WTC11 (cell line): Measurements from ENCODE around the gene FKBP1A. TPM values are rescaled to one million over a fixed set of nuclear protein-coding genes. Genes with fewer than 3 reads are reported as not detected.

Source experiments
- ATAC-seq: fragments of 200-7000 bp; cut with Tn5 transposase; 2 replicates; pipeline ENCODE4 v1.10.0; 2021; ENCODE audit warnings: mild to moderate bottlenecking, moderate library complexity
- CTCF ChIA-PET: fragments of 300-600 bp; sonication (Branson Sonifier 250); formaldehyde crosslinking; loops from one replicate; lab custom pipeline; 2021; ENCODE audit warnings: antibody characterized with exemption; lab: Charles Lee
- POLR2A ChIA-PET: fragments of 350-600 bp; sonication (Branson Sonifier 250); formaldehyde crosslinking; loops from one replicate; lab custom pipeline; 2021; ENCODE audit warnings: antibody characterized with exemption; lab: Charles Lee
- DNase-seq: peaks from one replicate; pipeline ENCODE4 v3.0.0; 2021; ENCODE audit warnings: low spot score
- H3K27ac Mint-ChIP-seq: 2 replicates; pipeline ENCODE4 v1.8.0; 2021; ENCODE audit warnings: mixed read lengths
- H3K27me3 Mint-ChIP-seq: 2 replicates; pipeline ENCODE4 v1.8.0; 2021; ENCODE audit warnings: low read depth, mild to moderate bottlenecking, moderate library complexity, mixed read lengths
- H3K36me3 Mint-ChIP-seq: 2 replicates; pipeline ENCODE4 v1.8.0; 2021; ENCODE audit warnings: mixed read lengths
- H3K4me1 Mint-ChIP-seq: 2 replicates; pipeline ENCODE4 v1.8.0; 2022; ENCODE audit warnings: mixed read lengths
- H3K4me3 Mint-ChIP-seq: 2 replicates; pipeline ENCODE4 v1.8.0; 2021; ENCODE audit warnings: mild to moderate bottlenecking, moderate library complexity, mixed read lengths
- H3K9me3 Mint-ChIP-seq: 2 replicates; pipeline ENCODE4 v1.8.0; 2021; ENCODE audit warnings: mixed read lengths
- CREB1 ChIP-seq: sonication (generic); formaldehyde crosslinking; IDR thresholded peaks from 2 replicates; pipeline ENCODE4 v1.8.0; 2023; ENCODE audit warnings: mild to moderate bottlenecking, missing genetic modification reagents
- CREM ChIP-seq: sonication (generic); formaldehyde crosslinking; IDR thresholded peaks from 2 replicates; pipeline ENCODE4 v1.8.1; 2022; ENCODE audit warnings: mild to moderate bottlenecking, missing genetic modification reagents, moderate library complexity
- FOXK1 ChIP-seq: sonication (generic); formaldehyde crosslinking; IDR thresholded peaks from 2 replicates; pipeline ENCODE4 v1.8.0; 2022; ENCODE audit warnings: mild to moderate bottlenecking, moderate library complexity, missing genetic modification reagents
- MXD4 ChIP-seq: fragments of 250-450 bp; sonication (Bioruptor Pico); IDR thresholded peaks from 2 replicates; pipeline ENCODE4 v1.8.0; 2021; ENCODE audit warnings: mild to moderate bottlenecking, moderate library complexity, borderline replicate concordance
- NR2C2 ChIP-seq: sonication (generic); formaldehyde crosslinking; IDR thresholded peaks from 2 replicates; pipeline ENCODE4 v1.8.0; 2022; ENCODE audit warnings: mild to moderate bottlenecking, missing genetic modification reagents
- PRRX2 ChIP-seq: fragments of 250-450 bp; sonication (Bioruptor Pico); IDR thresholded peaks from 2 replicates; pipeline ENCODE4 v1.8.0; 2021; ENCODE audit warnings: mild to moderate bottlenecking
- RELA ChIP-seq: sonication (generic); formaldehyde crosslinking; IDR thresholded peaks from 2 replicates; pipeline ENCODE4 v1.8.1; 2022; ENCODE audit warnings: missing genetic modification reagents, mild to moderate bottlenecking, borderline replicate concordance
- SP1 ChIP-seq: sonication (generic); formaldehyde crosslinking; conservative IDR thresholded peaks from 2 replicates; pipeline ENCODE4 v1.8.1; 2022; ENCODE audit warnings: missing genetic modification reagents
- TCF7 ChIP-seq: sonication (generic); formaldehyde crosslinking; IDR thresholded peaks from 2 replicates; pipeline ENCODE4 v1.8.0; 2022; ENCODE audit warnings: mild to moderate bottlenecking, low read depth, missing genetic modification reagents, moderate library complexity
- TEAD1 ChIP-seq: sonication (generic); formaldehyde crosslinking; IDR thresholded peaks from 2 replicates; pipeline ENCODE4 v1.8.0; 2022; ENCODE audit warnings: mild to moderate bottlenecking, missing genetic modification reagents
- ZNF317 ChIP-seq: sonication (generic); formaldehyde crosslinking; IDR thresholded peaks from 2 replicates; pipeline ENCODE4 v1.8.1; 2023; ENCODE audit warnings: low read depth, mild to moderate bottlenecking, moderate library complexity, missing genetic modification reagents, borderline replicate concordance
- ZNF423 ChIP-seq: fragments of 250-450 bp; sonication (Bioruptor Pico); IDR thresholded peaks from 2 replicates; pipeline ENCODE4 v2.1.2; 2022; ENCODE audit warnings: mild to moderate bottlenecking, moderate library complexity
- total RNA-seq: library from RNA; stranded (reverse); gene quantifications from 3 replicates; pipeline ENCODE4 v1.2.3, GENCODE V29; 2021
- TF ChIP-seq, protein P1 (sequence below): sonication (generic); formaldehyde crosslinking; IDR thresholded peaks from 2 replicates; pipeline ENCODE4 v1.8.0; 2022; ENCODE audit warnings: mild to moderate bottlenecking, missing genetic modification reagents
- TF ChIP-seq, protein P2 (sequence below): fragments of 250-450 bp; sonication (Bioruptor Pico); IDR thresholded peaks from 2 replicates; pipeline ENCODE4 v1.8.0; 2021; ENCODE audit warnings: mild to moderate bottlenecking
- TF ChIP-seq, protein P3 (sequence below): sonication (generic); formaldehyde crosslinking; IDR thresholded peaks from 2 replicates; pipeline ENCODE4 v1.8.0; 2023; ENCODE audit warnings: mild to moderate bottlenecking, missing genetic modification reagents
- TF ChIP-seq, protein P4 (sequence below): sonication (generic); formaldehyde crosslinking; IDR thresholded peaks from 2 replicates; pipeline ENCODE4 v1.8.0; 2022; ENCODE audit warnings: missing genetic modification reagents
- TF ChIP-seq, protein P5 (sequence below): sonication (generic); formaldehyde crosslinking; conservative IDR thresholded peaks from 2 replicates; pipeline ENCODE4 v1.8.1; 2022; ENCODE audit warnings: mild to moderate bottlenecking, missing genetic modification reagents
- TF ChIP-seq, protein P6 (sequence below): sonication (generic); formaldehyde crosslinking; IDR thresholded peaks from 2 replicates; pipeline ENCODE4 v1.8.0; 2022; ENCODE audit warnings: mild to moderate bottlenecking, missing genetic modification reagents
- TF ChIP-seq, protein P7 (sequence below): sonication (generic); formaldehyde crosslinking; IDR thresholded peaks from 2 replicates; pipeline ENCODE4 v1.8.1; 2023; ENCODE audit warnings: mild to moderate bottlenecking, missing genetic modification reagents
- TF ChIP-seq, protein P8 (sequence below): fragments of 200-600 bp; IDR thresholded peaks from 2 replicates; pipeline ENCODE4 v1.8.0; 2022; ENCODE audit warnings: antibody characterized with exemption

FKBP1A gene
- total RNA-seq, 1 experiment from 2014 or later = 218 TPM

DNA sequence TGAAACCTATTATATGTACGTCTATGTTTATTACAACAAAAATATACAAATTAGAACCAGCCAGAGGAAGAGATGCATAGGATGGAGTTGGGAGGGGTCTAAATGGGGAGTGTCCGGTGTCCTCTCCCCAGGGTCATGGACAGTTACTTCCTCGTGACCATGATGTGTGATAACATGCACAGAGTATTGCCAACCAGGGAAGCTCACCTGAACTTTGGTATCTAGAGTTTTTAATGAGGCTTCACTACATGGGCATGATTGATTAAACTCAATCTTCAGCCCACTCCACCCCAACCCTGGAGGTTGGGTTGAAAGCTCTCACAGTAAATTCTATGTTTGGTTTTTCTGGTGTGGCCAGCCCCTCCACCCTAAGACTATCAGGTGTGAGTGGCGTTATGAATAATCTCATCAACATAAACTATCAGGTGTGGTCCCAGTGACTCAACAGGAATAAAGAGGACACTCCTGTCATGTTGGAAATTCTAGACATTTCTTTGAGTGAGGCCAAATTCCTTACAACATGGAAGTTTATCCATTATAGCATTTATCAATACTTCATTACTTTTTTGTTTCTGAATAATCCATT, 36.4 kb upstream of the FKBP1A start (continued):
- TF ChIP-seq RELA (CRISPR knock-in tag) (no peak), TCF7 (CRISPR knock-in tag) (no peak)
- TF ChIP-seq, all 79 proteins: peak for 0

DNA sequence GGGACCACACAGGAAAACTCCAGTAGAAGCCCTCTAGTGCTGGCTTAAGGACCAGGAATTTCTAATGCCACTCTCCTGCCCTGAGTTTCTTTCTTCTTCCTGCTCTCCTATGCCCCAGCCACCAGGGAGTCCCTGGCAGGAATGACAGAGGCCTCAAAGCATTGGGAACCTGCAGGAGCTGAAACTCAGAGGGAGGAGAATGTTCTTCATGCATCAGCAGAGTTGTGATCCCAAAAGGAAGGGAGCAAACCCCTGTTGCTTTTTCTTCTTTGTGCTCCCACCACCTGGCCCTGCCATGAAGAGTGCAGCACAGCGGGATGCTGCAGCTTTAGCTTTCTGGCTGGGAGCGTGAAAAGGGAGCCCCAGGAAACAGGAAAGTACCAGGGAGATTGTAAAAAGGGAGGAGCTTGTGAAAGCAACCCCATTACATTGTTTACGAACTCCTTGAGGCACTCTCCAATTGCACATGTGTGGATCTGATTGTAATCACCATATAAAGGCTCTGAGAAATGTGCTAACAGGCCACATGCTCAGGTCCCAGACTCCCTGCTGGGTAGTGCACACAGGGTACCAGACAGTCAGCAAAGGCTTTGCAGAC, 34.7 kb upstream of the FKBP1A start:
- ATAC-seq (peak; percentile 73), DNase-seq (peak; percentile 65)
- ChIA-PET POLR2A (no interaction called here), CTCF (interaction anchor here (0.8 to 2.4 kb wide), 8 partner anchors 10 to 350 kb away, joined by 3 to 23 read pairs (median 4); partner anchors contain the start of gene NSFL1C)
- Mint-ChIP-seq H3K9me3 (peaks cover 22% of the 10 kb centered on the region), H3K36me3 (peaks cover 13% of the 10 kb centered on the region), H3K27ac (peak overlapping the region; percentile 92), H3K4me3 (0 out of 2 replicates have a peak overlapping the region, but pooled peaks have one; percentile 1), H3K27me3 (no peaks in the 10 kb centered on the region), H3K4me1 (peaks cover 71% of the 10 kb centered on the region)
- peak; percentile 82; the same call in 1 of the 2 replicates for TF ChIP-seq TEAD1
- TF ChIP-seq, protein P1, sequence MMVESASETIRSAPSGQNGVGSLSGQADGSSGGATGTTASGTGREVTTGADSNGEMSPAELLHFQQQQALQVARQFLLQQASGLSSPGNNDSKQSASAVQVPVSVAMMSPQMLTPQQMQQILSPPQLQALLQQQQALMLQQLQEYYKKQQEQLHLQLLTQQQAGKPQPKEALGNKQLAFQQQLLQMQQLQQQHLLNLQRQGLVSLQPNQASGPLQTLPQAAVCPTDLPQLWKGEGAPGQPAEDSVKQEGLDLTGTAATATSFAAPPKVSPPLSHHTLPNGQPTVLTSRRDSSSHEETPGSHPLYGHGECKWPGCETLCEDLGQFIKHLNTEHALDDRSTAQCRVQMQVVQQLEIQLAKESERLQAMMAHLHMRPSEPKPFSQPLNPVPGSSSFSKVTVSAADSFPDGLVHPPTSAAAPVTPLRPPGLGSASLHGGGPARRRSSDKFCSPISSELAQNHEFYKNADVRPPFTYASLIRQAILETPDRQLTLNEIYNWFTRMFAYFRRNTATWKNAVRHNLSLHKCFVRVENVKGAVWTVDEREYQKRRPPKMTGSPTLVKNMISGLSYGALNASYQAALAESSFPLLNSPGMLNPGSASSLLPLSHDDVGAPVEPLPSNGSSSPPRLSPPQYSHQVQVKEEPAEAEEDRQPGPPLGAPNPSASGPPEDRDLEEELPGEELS (CRISPR knock-in tag) = peak; percentile 39; the same call in 1 of the 2 replicates
- TF ChIP-seq, protein P2, sequence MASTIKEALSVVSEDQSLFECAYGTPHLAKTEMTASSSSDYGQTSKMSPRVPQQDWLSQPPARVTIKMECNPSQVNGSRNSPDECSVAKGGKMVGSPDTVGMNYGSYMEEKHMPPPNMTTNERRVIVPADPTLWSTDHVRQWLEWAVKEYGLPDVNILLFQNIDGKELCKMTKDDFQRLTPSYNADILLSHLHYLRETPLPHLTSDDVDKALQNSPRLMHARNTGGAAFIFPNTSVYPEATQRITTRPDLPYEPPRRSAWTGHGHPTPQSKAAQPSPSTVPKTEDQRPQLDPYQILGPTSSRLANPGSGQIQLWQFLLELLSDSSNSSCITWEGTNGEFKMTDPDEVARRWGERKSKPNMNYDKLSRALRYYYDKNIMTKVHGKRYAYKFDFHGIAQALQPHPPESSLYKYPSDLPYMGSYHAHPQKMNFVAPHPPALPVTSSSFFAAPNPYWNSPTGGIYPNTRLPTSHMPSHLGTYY (CRISPR knock-in tag) = 0 out of 2 replicates have a peak, but pooled peaks have one; percentile 84
- peak; percentile 58 for TF ChIP-seq SP1 (CRISPR knock-in tag)
- TF ChIP-seq, protein P3, sequence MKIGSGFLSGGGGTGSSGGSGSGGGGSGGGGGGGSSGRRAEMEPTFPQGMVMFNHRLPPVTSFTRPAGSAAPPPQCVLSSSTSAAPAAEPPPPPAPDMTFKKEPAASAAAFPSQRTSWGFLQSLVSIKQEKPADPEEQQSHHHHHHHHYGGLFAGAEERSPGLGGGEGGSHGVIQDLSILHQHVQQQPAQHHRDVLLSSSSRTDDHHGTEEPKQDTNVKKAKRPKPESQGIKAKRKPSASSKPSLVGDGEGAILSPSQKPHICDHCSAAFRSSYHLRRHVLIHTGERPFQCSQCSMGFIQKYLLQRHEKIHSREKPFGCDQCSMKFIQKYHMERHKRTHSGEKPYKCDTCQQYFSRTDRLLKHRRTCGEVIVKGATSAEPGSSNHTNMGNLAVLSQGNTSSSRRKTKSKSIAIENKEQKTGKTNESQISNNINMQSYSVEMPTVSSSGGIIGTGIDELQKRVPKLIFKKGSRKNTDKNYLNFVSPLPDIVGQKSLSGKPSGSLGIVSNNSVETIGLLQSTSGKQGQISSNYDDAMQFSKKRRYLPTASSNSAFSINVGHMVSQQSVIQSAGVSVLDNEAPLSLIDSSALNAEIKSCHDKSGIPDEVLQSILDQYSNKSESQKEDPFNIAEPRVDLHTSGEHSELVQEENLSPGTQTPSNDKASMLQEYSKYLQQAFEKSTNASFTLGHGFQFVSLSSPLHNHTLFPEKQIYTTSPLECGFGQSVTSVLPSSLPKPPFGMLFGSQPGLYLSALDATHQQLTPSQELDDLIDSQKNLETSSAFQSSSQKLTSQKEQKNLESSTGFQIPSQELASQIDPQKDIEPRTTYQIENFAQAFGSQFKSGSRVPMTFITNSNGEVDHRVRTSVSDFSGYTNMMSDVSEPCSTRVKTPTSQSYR (CRISPR knock-in tag) = no peak
- TF ChIP-seq, protein P4, sequence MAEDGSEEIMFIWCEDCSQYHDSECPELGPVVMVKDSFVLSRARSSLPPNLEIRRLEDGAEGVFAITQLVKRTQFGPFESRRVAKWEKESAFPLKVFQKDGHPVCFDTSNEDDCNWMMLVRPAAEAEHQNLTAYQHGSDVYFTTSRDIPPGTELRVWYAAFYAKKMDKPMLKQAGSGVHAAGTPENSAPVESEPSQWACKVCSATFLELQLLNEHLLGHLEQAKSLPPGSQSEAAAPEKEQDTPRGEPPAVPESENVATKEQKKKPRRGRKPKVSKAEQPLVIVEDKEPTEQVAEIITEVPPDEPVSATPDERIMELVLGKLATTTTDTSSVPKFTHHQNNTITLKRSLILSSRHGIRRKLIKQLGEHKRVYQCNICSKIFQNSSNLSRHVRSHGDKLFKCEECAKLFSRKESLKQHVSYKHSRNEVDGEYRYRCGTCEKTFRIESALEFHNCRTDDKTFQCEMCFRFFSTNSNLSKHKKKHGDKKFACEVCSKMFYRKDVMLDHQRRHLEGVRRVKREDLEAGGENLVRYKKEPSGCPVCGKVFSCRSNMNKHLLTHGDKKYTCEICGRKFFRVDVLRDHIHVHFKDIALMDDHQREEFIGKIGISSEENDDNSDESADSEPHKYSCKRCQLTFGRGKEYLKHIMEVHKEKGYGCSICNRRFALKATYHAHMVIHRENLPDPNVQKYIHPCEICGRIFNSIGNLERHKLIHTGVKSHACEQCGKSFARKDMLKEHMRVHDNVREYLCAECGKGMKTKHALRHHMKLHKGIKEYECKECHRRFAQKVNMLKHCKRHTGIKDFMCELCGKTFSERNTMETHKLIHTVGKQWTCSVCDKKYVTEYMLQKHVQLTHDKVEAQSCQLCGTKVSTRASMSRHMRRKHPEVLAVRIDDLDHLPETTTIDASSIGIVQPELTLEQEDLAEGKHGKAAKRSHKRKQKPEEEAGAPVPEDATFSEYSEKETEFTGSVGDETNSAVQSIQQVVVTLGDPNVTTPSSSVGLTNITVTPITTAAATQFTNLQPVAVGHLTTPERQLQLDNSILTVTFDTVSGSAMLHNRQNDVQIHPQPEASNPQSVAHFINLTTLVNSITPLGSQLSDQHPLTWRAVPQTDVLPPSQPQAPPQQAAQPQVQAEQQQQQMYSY (CRISPR knock-in tag) = no peak
- TF ChIP-seq ZNF423 = peak; percentile 99
- TF ChIP-seq, protein P5, sequence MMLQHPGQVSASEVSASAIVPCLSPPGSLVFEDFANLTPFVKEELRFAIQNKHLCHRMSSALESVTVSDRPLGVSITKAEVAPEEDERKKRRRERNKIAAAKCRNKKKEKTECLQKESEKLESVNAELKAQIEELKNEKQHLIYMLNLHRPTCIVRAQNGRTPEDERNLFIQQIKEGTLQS = no peak
- no peak for TF ChIP-seq CREB1 (CRISPR knock-in tag)
- TF ChIP-seq CREM = no peak; the same call in 1 of the 2 replicates
- TF ChIP-seq, protein P6, sequence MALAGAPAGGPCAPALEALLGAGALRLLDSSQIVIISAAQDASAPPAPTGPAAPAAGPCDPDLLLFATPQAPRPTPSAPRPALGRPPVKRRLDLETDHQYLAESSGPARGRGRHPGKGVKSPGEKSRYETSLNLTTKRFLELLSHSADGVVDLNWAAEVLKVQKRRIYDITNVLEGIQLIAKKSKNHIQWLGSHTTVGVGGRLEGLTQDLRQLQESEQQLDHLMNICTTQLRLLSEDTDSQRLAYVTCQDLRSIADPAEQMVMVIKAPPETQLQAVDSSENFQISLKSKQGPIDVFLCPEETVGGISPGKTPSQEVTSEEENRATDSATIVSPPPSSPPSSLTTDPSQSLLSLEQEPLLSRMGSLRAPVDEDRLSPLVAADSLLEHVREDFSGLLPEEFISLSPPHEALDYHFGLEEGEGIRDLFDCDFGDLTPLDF (CRISPR knock-in tag) = no peak
- peak; percentile 87 for TF ChIP-seq FOXK1
- TF ChIP-seq, protein P7, sequence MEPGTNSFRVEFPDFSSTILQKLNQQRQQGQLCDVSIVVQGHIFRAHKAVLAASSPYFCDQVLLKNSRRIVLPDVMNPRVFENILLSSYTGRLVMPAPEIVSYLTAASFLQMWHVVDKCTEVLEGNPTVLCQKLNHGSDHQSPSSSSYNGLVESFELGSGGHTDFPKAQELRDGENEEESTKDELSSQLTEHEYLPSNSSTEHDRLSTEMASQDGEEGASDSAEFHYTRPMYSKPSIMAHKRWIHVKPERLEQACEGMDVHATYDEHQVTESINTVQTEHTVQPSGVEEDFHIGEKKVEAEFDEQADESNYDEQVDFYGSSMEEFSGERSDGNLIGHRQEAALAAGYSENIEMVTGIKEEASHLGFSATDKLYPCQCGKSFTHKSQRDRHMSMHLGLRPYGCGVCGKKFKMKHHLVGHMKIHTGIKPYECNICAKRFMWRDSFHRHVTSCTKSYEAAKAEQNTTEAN = peak; percentile 56; the same call in 1 of the 2 replicates
- TF ChIP-seq MXD4 (CRISPR knock-in tag) = no peak
- TF ChIP-seq NR2C2 (CRISPR knock-in tag) = no peak
- peak; percentile 78 for TF ChIP-seq ZNF317 (CRISPR knock-in tag)
- TF ChIP-seq PRRX2 (CRISPR knock-in tag) = 0 out of 2 replicates have a peak, but pooled peaks have one; percentile 65
- TF ChIP-seq, protein P8, sequence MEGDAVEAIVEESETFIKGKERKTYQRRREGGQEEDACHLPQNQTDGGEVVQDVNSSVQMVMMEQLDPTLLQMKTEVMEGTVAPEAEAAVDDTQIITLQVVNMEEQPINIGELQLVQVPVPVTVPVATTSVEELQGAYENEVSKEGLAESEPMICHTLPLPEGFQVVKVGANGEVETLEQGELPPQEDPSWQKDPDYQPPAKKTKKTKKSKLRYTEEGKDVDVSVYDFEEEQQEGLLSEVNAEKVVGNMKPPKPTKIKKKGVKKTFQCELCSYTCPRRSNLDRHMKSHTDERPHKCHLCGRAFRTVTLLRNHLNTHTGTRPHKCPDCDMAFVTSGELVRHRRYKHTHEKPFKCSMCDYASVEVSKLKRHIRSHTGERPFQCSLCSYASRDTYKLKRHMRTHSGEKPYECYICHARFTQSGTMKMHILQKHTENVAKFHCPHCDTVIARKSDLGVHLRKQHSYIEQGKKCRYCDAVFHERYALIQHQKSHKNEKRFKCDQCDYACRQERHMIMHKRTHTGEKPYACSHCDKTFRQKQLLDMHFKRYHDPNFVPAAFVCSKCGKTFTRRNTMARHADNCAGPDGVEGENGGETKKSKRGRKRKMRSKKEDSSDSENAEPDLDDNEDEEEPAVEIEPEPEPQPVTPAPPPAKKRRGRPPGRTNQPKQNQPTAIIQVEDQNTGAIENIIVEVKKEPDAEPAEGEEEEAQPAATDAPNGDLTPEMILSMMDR = no peak
